ENCODE data around the gene WDR18.

WDR18 gene

GRCh38 chr19:1028062-1028926, 44.1 kb downstream of the WDR18 start:
- no peaks in the 10 kb centered on the region for H3K9me2 ChIP-seq (replicated peaks; ENCODE audit: low read depth, low read length)
- H2AFZ ChIP-seq (ENCODE audit: low read length) = peak overlapping the region; percentile 77
- peak overlapping the region; percentile 98 for H3K4me3 ChIP-seq (ENCODE audit: low read length, poor library complexity, severe bottlenecking)
- H3F3A ChIP-seq (ENCODE audit: low read depth) = peaks cover 12% of the 10 kb centered on the region; the same call in 1 of the 2 replicates
- no peaks in the 10 kb centered on the region for H3K27me3 ChIP-seq (ENCODE audit: insufficient read depth, low read length, poor library complexity, severe bottlenecking)
- H3K4me1 ChIP-seq (ENCODE audit: insufficient read depth, low read length, poor library complexity, severe bottlenecking) = peaks cover 8% of the 10 kb centered on the region
- H3K36me3 ChIP-seq (ENCODE audit: insufficient read depth, low read length) = peaks cover 26% of the 10 kb centered on the region; the same call in 1 of the 2 replicates
- no peak for TF ChIP-seq CTCF (conservative IDR thresholded peaks at IDR 0.05; ENCODE audit: low read length)
- no peak for TF ChIP-seq EZH2phosphoT487 (IDR thresholded peaks at IDR 0.05; ENCODE audit: borderline replicate concordance)
- H3K9me3 ChIP-seq (ENCODE audit: insufficient read depth, low read depth, low read length) = no peaks in the 10 kb centered on the region
- H3K9ac ChIP-seq (ENCODE audit: low read depth, low read length, poor library complexity, severe bottlenecking) = peak overlapping the region; percentile 92
- H4K20me1 ChIP-seq (ENCODE audit: insufficient read depth, low read length, poor library complexity, severe bottlenecking) = peaks cover 52% of the 10 kb centered on the region
- peaks cover 63% of the 10 kb centered on the region for H3K79me2 ChIP-seq (ENCODE audit: insufficient read depth, low read length)
- H3K4me2 ChIP-seq (ENCODE audit: low read depth, low read length, poor library complexity, severe bottlenecking) = peak overlapping the region; percentile 86

DNA sequence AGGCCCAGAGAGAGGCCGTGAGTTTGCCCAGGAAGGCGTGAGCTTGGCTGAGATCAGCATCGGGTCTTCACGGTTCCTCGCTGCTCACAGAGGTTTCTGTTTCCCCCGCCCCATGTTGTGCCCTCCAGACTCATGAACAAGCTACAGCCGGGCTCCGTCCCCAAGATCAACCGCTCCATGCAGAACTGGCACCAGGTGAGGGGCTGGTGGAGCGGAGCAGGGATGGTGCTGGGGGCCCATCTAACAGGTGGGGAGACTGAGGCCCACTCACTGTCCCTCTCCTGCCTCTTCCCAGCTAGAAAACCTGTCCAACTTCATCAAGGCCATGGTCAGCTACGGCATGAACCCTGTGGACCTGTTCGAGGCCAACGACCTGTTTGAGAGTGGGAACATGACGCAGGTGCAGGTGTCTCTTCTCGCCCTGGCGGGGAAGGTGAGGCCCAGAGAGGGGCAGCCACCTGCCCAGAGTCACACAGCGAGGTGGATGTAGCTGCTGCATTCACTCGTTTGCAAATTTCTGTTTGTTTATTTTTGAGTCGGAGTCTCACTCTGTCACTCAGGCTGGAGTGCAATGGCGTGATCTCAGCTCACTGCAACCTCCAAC, 48.2 kb downstream of the WDR18 start:
- Histone ChIP-seq H3K79me2 (ENCODE audit: insufficient read depth, low read length) (peaks cover 55% of the 10 kb centered on the region), H3K9me3 (ENCODE audit: insufficient read depth, low read depth, low read length) (no peaks in the 10 kb centered on the region), H3K4me3 (ENCODE audit: low read length, poor library complexity, severe bottlenecking) (no peak overlapping the region), H2AFZ (ENCODE audit: low read length) (no peak overlapping the region), H3K9ac (ENCODE audit: low read depth, low read length, poor library complexity, severe bottlenecking) (no peak overlapping the region), H3K9me2 (replicated peaks; ENCODE audit: low read depth, low read length) (no peaks in the 10 kb centered on the region), H3K36me3 (ENCODE audit: insufficient read depth, low read length) (peaks cover 35% of the 10 kb centered on the region; the same call in 1 of the 2 replicates), H3K4me2 (ENCODE audit: low read depth, low read length, poor library complexity, severe bottlenecking) (no peak overlapping the region), H4K20me1 (ENCODE audit: insufficient read depth, low read length, poor library complexity, severe bottlenecking) (peaks cover 52% of the 10 kb centered on the region), H3F3A (ENCODE audit: low read depth) (peaks cover under 1% of the 10 kb centered on the region; the same call in 1 of the 2 replicates), H3K27me3 (ENCODE audit: insufficient read depth, low read length, poor library complexity, severe bottlenecking) (no peaks in the 10 kb centered on the region), H3K4me1 (ENCODE audit: insufficient read depth, low read length, poor library complexity, severe bottlenecking) (peaks cover 9% of the 10 kb centered on the region)
- TF ChIP-seq CTCF (conservative IDR thresholded peaks at IDR 0.05; ENCODE audit: low read length) (no peak), EZH2phosphoT487 (IDR thresholded peaks at IDR 0.05; ENCODE audit: borderline replicate concordance) (no peak)

DNA sequence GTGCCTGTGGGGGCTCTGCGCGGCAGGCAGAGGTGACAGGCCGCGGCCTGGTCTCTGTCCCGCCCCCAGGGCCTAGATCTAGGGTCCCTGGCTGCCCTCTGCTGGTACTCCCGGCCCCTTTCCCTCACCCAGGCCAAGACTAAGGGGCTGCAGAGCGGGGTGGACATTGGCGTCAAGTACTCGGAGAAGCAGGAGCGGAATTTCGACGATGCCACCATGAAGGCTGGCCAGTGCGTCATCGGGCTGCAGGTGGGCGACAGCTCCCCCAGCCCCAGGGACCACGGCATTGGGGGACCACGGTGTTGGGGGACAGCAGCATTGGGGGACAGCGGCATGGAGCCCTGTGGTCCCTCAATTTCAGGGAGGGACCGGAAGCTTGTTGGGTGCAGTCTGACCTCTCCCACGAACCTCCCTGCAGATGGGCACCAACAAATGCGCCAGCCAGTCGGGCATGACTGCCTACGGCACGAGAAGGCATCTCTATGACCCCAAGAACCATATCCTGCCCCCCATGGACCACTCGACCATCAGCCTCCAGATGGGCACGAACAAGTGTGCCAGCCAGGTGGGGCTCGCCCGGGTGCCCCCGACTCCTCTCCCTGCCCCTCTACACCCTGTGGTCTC, 52.0 kb downstream of the WDR18 start:
- peaks cover 18% of the 10 kb centered on the region for H3K79me2 ChIP-seq (ENCODE audit: insufficient read depth, low read length)
- peaks cover 10% of the 10 kb centered on the region for H3F3A ChIP-seq (ENCODE audit: low read depth)
- no peaks in the 10 kb centered on the region for H3K9me2 ChIP-seq (replicated peaks; ENCODE audit: low read depth, low read length)
- peaks cover 36% of the 10 kb centered on the region for H3K4me1 ChIP-seq (ENCODE audit: insufficient read depth, low read length, poor library complexity, severe bottlenecking)
- H3K9me3 ChIP-seq (ENCODE audit: insufficient read depth, low read depth, low read length) = no peaks in the 10 kb centered on the region
- H4K20me1 ChIP-seq (ENCODE audit: insufficient read depth, low read length, poor library complexity, severe bottlenecking) = peaks cover 19% of the 10 kb centered on the region
- no peaks in the 10 kb centered on the region for H3K27me3 ChIP-seq (ENCODE audit: insufficient read depth, low read length, poor library complexity, severe bottlenecking)
- H3K36me3 ChIP-seq (ENCODE audit: insufficient read depth, low read length) = peaks cover 26% of the 10 kb centered on the region; the same call in 1 of the 2 replicates
- H3K4me3 ChIP-seq (ENCODE audit: low read length, poor library complexity, severe bottlenecking) = no peak overlapping the region
- H2AFZ ChIP-seq (ENCODE audit: low read length) = no peak overlapping the region
- TF ChIP-seq EZH2phosphoT487 (IDR thresholded peaks at IDR 0.05; ENCODE audit: borderline replicate concordance) = no peak
- peak; percentile 24; the same call in 1 of the 2 replicates for TF ChIP-seq CTCF (conservative IDR thresholded peaks at IDR 0.05; ENCODE audit: low read length)
- H3K9ac ChIP-seq (ENCODE audit: low read depth, low read length, poor library complexity, severe bottlenecking) = no peak overlapping the region
- no peak overlapping the region for H3K4me2 ChIP-seq (ENCODE audit: low read depth, low read length, poor library complexity, severe bottlenecking)

Data from Loucy (cell line).